NOMO-1 treated with DMSO at 0.1 percent for 48 hours (cell line): ENCODE data around the gene ANG.

ENCODE experiments used
- DNase-seq: peaks from one replicate; lab custom pipeline; 2025; ENCODE audit not compliant: unreplicated experiment; lab: John Stamatoyannopoulos, UW

The ANG gene

DNA sequence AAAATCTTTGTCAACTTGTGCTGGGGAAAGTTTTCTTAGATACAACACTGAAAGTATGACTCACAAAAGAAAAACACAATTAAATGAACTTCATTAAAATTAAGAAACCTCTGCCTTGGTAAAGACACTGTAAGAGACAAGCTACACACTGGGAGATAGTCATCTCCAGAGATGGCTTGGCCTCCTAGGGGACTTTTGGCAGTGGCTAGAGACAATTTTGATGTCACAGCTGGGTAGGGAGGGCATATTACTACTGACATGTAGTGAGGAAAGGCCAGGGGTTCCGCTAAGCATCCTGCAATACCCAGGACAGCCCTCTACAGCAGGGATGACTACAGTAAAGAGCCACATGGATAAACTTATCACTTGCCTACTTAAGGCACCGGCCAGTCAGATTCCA is 12.9 kb upstream of the ANG start:
- DNase-seq: no peak

DNA sequence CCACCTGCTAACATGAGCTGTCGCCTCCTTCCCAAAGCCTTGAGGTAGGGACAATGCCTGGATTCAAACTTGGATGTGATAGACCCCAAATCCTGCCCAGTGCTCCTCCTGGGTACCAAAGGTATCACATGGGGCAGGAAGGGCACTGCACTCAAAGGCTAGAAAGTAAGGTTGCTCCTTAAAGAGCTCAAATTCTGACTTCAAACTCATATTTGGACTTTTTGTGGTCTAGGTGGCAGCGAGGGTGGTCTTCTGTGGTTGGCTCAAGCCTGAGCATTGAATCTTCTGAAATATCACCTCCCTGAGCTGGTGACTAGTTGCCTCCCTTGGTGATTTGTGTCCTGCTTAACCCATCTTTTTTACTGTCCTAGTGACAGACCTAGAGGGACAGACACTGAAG is 12.5 kb upstream of the ANG start:
- no peak for DNase-seq

DNA sequence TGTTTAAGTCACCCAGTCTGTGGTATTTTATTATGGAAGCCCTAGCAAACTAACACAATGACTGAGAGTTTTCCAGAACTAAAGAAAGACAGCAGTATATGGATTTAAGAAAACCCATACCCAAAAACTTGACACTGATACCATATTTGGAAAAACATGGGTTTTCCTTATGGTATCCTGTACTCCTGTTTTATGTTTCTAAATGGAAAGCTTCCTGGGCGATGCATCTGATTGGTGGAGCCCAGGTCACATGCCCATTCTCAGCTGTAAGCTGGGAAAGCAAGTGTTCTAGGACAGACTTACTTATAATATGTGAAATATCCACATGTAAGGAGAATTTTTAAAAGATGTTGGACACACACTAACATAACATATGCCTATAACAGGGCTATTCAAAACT is 8.7 kb upstream of the ANG start:
- DNase-seq: no peak

DNA sequence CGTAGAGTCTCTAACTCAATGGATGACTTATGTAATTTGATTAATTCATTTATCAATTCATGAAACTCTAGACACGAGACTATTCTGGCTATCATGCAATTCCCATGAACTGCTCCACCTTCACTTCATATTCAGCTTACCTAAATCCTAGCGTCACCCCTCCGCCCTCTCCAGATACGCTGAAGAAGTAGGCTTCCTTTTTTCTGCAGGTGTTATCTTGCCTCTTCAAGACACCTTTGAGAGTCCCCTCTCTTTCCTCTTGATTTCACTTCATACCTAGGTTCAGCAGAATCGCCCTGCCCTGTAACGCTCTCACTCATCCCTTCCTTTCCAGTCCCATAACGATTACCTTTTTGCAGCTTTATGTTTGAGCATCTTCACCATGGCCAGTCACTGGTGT is 8.2 kb upstream of the ANG start:
- DNase-seq: no peak

DNA sequence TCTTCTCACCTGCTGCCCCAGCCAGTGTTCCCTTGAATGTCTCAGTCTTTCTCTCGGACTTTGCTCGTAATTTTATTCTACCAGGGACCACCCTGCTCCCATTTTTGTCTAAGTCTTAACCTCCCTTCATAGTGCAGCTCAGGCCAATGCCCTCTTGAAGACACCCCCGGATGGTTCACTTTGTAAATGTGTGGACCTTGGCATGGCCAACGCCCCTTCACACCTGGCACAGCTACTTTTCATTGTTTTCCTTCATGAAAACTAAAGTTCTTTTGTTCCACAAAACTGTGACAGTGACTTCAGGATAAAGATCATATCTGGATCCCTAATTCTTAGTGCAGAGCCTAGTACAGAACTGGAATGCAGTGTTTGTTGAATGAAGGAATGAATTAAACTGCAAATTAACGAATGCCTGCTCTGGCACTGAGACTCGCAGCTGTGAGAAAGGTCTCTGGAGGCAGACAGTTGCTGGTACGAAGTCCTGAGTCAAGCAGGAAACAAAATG is 7.7 kb upstream of the ANG start:
- no peak for DNase-seq

DNA sequence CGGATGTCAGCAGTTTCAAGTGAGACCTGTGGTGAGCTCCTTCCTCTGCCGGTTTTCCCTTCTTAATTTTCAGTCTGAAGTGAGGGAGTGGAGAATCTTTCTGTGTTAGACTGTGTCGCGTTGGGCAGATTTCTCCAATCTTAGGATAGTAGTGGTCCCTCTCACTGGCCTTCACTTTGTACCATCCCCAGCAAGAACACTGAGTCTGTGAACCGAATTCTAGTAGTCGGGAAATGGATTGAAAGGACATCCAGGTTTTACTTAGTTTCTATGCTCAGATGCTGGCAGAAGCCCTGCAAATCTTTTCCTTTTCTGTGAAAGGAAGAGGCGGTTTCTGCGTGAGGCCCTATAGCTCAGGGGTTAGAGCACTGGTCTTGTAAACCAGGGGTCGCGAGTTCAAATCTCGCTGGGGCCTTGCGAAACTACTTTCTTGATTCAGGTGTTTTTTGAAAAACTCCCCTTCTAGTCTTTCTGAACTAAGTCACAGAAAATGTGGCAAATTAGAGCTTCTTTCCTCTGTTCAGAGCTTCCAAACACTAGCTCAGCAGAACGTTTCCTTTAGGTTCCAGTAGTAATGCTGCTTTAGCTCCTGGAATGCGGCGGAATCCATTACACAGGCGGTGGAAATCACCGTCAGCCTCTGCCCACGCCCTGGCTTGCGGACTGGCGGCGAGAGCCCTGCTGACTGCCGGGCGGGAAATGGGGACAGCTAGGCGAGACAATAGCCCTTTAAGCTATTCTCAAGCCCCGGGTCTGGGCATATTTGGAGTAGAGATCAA is 7.0 kb upstream of the ANG start:
- DNase-seq: peak; percentile 84

DNA sequence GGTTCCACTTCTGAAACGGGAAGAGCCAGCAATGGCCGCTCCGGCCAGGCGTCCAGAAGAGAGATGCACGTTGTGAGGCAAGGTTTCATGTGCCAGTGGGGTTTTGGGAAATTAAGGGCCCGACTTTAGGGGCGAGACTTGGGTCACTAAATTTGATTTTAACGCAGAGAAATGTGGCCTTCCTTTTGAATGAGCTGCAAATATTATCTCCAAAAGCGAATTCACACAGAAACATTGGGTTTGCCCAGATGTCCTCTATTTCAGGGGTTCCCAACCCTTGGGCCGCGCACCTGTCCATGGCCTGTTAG is 6.5 kb upstream of the ANG start:
- no peak for DNase-seq

DNA sequence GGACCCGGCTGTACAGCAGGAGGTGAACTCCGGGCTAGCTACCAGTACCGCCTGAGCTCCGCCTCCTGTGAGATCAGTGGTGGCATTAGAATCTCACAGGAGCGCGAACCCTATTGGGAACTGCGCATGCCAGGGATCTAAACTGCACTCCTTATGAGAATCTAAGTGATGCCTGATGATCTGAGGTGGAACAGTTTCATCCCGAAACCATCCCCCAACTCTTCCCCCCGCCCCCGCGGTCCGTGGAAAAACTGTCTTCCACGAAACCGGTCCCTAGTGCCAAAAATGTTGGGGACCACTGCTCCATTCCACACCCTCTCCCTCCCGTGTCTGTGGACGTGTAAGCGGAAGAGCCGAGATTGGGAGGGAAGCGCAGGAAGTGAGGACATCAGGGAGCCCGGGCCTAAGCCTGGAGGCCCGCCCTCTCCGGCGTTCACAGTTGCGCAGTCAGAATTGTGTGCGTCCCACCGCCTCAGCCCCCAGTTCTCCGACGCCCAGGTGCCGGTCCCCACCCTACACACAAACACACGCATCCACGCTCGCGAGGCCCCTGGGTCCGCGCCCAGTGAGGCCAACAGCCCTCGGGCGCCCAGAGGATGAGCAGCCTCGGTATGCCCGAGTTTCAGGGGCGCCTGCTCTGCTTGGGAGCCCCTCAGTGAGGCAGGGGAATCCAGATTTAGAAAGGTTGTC is 6.0 kb upstream of the ANG start:
- DNase-seq: peak; percentile 76

DNA sequence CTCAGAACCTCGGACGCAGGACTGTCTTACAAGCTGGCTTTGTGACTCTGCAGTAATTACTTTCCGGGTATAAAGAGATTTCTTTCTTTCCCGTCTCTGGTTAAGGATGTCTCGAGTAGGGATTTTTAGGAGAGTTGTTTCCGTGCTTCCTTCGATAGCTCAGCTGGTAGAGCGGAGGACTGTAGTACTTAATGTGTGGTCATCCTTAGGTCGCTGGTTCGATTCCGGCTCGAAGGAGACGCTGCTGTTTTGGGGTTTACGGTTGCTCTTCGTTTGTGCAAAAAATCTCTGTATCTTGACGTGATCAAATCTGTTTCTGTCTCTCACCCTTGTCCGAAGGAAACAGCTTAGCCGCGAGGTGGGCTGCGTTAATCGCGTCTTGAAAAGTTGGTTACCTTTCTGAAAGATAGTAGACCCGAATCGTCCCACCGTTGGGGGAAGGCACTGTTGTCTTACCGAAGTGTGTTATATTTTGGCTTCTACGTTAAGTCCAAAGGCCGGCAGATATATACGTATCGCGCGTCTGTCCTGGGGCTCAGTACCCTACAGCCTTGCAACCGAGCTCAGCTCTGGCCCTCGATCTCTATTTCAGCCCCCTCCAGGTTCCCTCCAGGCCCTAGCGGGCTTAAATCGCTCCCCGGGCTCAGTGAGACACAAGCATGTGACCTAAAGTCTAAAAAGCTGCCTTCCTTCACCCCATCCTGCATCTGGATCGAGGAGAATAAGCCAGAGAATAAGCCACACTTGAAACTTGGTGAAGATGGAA is 5.3 kb upstream of the ANG start:
- DNase-seq: peak; percentile 82

DNA sequence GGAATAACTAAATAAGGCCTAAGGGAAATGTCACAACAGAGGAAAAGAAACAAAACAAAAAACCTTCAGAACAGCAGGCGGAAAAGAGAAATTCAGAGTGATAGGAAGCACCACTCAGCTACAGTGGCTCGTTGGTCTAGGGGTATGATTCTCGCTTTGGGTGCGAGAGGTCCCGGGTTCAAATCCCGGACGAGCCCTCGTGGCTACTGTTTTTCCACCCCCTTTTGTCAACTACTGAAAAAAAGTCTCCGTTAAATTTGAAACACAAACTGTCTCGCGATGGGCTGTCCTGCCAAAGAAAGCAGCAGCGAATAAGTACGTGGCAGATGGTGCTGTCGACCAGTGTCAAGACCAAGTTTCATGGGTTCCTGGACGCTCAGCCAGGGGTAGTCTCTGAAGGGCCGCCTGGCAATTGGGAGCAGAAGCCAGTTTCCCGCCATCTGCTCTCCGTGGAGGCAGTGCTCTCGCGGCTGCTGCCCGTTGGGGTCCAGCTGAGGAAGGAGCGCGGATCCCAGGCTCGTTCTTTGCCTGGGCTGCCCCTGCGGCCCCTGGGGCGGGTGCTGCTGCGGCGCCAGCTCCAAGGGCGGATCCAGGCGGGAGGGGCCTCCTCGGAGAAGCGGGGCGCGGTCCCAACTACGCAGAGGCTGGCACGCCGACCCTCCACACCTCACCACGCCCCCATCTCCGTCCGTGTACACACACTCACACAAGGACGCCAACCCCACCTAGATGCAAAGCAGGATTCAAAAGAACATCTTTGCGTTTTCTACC is 4.5 kb upstream of the ANG start, which contains the start of gene RNASE4:
Gene RNASE4 (plus strand): TSS at position 670 of the 771 bp plus-strand sequence. CDS start 14,812 bp downstream, outside the sequence.
- peak; percentile 66 for DNase-seq

DNA sequence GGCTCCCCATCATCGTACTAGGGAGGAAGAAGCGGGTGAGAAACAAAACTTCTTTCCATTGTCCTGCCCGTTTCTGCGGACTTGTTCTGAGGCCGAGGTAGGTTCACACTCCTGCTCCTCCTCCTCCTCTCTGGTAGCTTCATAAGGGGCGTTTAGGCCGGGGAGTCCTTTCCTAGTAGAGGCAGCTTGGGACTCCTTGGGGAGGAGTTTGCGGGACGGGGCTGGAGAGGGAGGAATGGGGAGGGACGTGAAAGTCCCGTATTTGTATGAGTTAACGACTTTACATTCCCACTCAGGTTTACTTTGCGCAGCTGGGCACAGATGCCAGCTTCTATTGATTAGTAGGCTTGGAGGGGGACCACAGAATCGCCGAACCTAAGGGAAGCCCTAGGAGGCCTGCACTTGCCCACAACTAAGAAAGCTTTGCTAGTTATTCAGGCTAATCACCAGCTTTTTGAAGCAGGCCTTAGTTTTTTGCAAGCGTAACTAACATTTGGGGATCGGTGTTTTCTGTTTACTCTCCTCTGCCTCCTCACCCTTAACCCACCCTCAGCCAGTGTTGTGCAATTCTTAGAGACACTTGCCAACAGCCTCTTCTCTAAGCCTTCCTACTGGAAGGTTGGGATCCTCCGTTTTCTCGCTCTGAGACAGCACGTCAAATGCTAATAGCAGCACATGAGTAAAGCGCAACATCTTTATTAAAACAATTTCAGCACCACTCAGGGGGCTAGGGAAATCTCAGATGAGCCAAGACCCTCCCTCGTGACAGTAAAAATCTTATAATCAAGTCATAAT is 3.7 kb upstream of the ANG start:
- peak; percentile 3 for DNase-seq

DNA sequence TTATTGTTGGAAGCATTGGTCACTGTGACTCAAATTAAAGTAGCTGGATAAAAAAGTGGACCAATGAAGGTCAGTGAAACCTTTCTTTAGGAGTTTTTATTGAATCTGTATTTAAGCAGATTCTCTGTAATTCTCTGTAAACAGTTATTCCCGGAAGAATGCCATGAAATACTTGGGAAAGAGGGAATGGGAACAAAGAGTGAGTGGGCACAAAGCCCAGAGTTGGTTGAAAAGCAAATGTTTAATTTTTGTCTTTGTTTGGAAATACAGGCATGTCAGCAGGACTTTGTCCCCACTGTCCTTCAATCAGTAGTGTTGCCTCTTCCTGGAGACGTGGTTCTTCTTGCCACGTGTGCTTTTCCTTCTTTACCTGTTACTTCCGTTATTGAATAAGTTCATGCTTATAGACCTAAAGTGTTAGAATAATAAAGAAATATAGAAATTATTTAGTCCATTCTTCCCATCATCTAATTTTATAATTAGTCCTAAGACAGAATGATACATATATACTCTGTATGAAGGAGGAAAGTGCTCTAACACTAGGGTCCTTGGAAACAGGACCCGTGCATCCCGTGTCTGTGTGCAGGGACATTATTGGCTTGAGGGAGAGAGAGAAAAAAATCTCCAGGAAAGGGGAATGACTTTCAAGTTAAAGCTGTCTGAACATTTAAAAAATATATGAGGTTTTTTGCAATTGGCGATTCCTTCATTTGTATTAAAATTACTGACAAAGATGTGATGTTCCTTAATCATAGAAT is 2.0 kb upstream of the ANG start:
- DNase-seq: no peak

DNA sequence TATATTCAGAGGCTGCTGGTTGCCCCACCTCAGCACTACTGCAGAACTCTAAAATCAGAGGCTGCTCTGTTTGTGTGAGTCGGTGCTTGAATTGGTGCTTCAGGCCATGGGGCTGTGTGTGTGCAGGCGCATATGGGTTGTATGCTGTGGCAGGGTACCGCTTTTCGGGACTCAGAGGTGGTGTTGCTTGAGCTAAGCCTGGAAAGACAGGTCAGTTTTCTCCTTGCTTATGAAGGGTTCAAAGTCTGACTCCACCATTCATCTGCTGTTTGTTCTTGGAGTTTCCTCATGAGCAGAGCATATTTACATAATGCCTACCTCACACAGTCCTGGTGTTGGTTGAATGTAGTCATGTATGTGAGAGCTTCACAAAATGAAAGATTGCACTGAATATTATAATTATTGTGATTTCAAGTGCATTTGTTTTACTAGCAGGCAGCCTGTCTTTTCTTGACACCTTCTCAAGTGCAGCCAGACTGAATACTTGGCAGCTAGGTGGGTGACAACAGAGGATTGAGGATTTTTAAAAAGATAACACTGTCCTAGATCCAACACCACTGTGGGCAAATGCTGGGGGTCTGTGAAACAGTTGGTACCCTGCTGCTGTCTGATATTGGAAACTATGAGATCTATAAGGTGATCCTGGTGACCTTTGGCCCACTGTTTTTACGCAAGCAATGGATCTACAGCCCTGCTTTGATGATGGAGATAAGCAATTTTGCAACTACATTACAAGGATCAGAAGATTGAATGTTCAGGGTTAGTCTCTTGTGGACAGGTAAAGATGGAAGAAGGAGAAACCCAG is 1.0 kb upstream of the ANG start:
- no peak for DNase-seq

DNA sequence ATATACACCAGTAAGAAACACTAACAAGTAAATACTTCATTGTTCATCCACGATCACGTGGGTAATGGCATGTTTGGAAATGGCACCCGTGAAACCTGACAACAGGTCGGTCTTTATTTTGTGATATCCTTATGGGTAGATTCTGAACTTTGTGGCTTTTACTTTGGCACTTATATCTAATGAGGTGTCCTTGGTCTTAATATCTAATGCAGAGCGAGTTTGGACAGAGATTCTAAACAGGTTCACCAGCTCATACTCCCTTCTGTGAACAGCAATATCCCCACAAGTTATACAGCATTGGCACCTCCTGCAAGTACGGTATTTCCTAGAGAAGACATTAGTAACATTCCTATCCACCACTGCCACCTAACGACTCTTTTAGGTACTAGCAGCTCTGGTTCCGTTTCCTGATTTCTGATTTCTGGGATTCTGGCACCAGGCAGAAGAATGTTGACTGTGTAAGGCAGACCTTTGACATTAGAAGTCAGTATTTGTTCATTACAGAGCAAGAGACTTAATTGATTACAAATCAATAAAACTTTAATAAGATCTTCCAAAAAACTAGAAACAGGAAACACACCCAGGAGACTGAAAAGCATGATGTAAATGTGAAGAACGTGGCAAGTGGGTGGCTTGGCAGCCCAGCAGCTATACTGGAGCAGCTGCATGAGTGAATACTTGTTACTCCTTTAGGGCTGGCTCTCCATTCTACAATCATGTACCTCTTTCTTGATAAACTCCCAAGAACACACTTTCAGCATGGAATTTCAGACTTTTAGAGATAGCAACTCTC is 2.5 kb downstream of the ANG start:
- DNase-seq: peak; percentile 81

DNA sequence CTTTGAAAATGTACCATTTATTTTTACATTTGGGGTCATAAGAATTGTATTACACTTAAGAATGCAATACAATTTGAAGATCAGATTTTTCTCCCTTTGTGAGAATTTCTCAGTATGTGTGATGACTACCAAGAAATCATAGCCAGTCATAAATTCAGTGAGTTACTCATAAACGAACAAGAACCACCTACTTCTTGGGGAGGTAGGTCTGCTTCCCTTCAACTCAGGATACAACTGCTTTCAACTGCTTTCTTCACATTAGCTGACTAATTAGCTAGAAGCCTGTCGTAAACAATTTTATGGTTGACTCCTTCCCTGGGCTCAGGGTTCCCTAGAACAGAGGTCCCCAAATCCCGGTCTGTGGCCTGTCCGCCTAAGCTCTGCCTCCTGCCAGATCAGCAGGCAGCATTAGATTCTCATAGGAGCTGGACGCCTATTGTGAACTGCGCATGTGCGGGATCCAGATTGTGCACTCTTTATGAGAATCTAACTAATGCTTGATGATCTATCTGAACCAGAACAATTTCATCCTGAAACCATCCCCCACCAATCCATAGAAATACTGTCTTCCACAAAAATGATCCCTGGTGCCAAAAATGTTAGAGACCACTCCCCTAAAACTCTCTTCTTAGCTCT is 3.7 kb downstream of the ANG start:
- peak; percentile 40 for DNase-seq

DNA sequence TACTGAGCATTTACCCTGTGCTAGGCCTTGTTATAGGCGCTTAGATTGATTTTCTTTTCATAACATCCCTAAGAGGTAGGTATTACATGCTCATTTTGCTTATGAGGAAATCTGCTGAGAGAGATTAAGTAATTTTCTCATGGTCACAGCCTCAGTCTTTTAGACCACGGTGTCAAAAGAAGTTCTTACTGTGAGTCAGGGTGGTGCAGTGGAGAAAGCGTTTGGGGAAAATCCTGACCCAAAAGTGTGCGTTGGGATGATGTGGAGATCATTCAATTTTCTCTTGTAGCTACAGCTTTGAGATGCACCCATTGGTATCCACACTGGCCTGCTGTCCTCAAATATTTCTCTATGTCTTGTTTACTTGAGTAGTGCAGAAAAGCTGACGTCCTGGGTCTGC is 8.2 kb downstream of the ANG start:
- peak; percentile 44 for DNase-seq

DNA sequence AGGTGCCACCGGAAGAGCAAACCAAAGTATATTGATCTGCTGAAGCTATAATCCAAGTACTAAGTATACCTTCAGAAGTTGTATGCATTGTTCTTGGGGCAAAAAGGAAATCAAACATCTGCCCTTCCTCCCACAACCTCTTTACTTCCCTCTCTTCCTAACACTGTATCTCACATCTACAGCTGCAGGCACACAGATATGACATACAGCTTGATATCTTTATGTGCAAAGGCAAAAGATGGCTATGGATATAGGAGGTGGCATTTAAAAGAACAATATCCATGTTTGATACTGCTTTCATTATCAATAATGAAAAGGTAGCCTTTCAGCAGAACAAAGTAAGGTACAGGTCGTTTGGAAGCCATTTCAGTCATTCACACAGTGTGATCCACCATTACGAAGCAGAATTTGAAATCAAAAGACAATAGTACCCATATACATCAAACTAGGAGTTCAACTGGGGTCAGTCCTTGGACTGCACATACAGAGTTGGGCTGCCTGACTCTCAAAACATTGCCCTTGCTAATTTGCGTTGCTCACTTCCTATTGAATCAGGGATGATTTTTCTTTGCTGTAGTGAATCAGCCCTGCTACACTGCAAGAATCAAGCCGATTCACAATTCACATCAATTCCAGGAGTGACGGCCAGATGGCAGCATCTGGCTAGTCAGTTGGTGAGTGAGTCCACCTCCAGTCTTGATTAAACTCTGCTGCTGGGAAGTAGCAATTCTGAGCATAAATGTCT is 8.9 kb downstream of the ANG start:
- DNase-seq: peak; percentile 83
